Esophagus squamous epithelium (tissue), 5 donors: ENCODE measurements around the gene HIPK2. TPM values are rescaled to one million over a fixed set of nuclear protein-coding genes. Genes with fewer than 3 reads are reported as not detected.

Experiments
- DNase-seq: peaks from one replicate; lab custom pipeline; 2025; lab: John Stamatoyannopoulos, UW
- H3K27ac ChIP-seq, 4 donors: fragments of 200-600 bp; sonication (generic); one replicate each; pipeline ENCODE4 v1.5.1; 2016 to 2019; ENCODE audit warnings: mild to moderate bottlenecking in 1 of 4
- H3K27me3 ChIP-seq, 4 donors: fragments of 200-600 bp; sonication (generic); 1 replicate in 3 of 4; 2 replicates in 1 of 4; pipeline versions ENCODE4 v1.5.1 to v1.6.0; 2017 to 2021; ENCODE audit warnings: antibody characterized with exemption in 1 of 4
- H3K36me3 ChIP-seq, 3 donors: fragments of 200-600 bp; sonication (generic); one replicate each; pipeline ENCODE4 v1.5.1; 2016 to 2019
- H3K4me1 ChIP-seq, 3 donors: fragments of 200-600 bp; sonication (generic); one replicate each; pipeline ENCODE4 v1.5.1; 2017 to 2019
- H3K4me3 ChIP-seq, 4 donors: fragments of 200-600 bp; sonication (generic); 1 replicate in 3 of 4; 2 replicates in 1 of 4; pipeline ENCODE4 v1.5.1; 2016 to 2019; ENCODE audit warnings: mild to moderate bottlenecking in 2 of 4, moderate library complexity in 1 of 4
- H3K9me3 ChIP-seq, 3 donors: fragments of 200-600 bp; sonication (generic); one replicate each; pipeline ENCODE4 v1.5.1; 2016 to 2019
- POLR2A ChIP-seq, 4 donors: fragments of 450-650 bp; IDR thresholded peaks; one replicate each; pipeline ENCODE4 v1.6.1; 2017; ENCODE audit warnings: antibody characterized with exemption in 4 of 4, mild to moderate bottlenecking in 4 of 4, moderate library complexity in 3 of 4
- WGBS, 2 donors: methylation state at CpG; one replicate each; pipeline ENCODE4 v1.1.5; 2018; 5-methylcytosine and 5-hydroxymethylcytosine counted together
- intact Hi-C: fragments of 100-400 bp; cut with DNase I; formaldehyde crosslinking; loops from one replicate; pipeline ENCODE4 v1.15.0; 2022
- total RNA-seq, 4 donors: library from RNA; depleted of rRNA; stranded (reverse); fragments of >200 nt; gene quantifications; one replicate each; pipeline ENCODE4 v1.1.0, GENCODE V29; 2016
- TF ChIP-seq, protein P1 (sequence below), 6 experiments: fragments of 450-650 bp in 4 of 6; fragments of 200-600 bp in 2 of 6; sonication (generic) in 2 of 6; IDR thresholded peaks; one replicate each; pipeline ENCODE4 v1.5.1; 2016 to 2019; ENCODE audit warnings: antibody characterized with exemption in 6 of 6, mild to moderate bottlenecking in 4 of 6, moderate library complexity in 4 of 6
- donor health status: DM: yes; HTN: yes; CAD: no.

The HIPK2 gene
- total RNA-seq, 4 donors from 2014 or later, result 17.8 to 37.9 (median 29.3) TPM

DNA sequence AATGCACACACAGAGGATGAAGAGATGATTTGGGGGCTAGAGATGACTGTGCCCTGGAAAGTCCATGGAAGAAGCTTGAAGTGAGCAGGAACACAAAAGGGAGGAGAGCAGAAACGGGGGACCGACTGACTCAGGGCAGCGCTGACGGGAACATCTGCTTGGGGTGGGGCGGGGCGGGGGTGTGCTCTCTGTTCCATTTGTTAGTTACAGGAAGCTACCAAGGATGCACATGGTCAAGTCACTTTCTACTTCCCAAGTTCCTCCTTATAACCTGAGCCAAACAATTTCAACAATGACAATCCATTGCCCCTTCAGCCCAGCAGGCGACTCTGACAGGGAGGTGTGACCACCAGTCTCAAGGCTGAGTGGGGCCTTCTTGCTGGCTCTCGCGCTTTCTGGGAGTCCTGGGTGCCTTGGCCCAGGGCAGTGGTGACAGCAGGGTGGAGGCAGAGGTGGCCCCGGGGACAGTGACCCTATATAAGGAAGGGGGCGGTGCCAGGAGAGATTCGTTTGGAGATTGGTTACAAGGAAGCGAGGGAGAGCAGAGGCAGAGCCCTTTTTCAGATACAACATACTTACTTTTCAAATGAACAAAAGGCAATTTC lies 214.7 kb downstream of the HIPK2 start:
- TF ChIP-seq, protein P1, sequence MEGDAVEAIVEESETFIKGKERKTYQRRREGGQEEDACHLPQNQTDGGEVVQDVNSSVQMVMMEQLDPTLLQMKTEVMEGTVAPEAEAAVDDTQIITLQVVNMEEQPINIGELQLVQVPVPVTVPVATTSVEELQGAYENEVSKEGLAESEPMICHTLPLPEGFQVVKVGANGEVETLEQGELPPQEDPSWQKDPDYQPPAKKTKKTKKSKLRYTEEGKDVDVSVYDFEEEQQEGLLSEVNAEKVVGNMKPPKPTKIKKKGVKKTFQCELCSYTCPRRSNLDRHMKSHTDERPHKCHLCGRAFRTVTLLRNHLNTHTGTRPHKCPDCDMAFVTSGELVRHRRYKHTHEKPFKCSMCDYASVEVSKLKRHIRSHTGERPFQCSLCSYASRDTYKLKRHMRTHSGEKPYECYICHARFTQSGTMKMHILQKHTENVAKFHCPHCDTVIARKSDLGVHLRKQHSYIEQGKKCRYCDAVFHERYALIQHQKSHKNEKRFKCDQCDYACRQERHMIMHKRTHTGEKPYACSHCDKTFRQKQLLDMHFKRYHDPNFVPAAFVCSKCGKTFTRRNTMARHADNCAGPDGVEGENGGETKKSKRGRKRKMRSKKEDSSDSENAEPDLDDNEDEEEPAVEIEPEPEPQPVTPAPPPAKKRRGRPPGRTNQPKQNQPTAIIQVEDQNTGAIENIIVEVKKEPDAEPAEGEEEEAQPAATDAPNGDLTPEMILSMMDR (IDR thresholded peaks at IDR 0.05), result no peak
- no peak for TF ChIP-seq POLR2A (IDR thresholded peaks at IDR 0.05)
- H3K27ac ChIP-seq, result no peak overlapping the region
- H3K4me1 ChIP-seq, result no peaks in the 10 kb centered on the region
- intact Hi-C loops, result no loop called here
- H3K27me3 ChIP-seq, result no peaks in the 10 kb centered on the region
- H3K36me3 ChIP-seq, result peaks cover 0 to 34% (median 0%) of the 10 kb centered on the region in 3 donors
- no peaks in the 10 kb centered on the region for H3K9me3 ChIP-seq
- WGBS, 2 donors, result 76 to 79% methylated on average over 12 to 13 of the region's 13 CpGs
- DNase-seq, result no peak
- no peak overlapping the region for H3K4me3 ChIP-seq

DNA sequence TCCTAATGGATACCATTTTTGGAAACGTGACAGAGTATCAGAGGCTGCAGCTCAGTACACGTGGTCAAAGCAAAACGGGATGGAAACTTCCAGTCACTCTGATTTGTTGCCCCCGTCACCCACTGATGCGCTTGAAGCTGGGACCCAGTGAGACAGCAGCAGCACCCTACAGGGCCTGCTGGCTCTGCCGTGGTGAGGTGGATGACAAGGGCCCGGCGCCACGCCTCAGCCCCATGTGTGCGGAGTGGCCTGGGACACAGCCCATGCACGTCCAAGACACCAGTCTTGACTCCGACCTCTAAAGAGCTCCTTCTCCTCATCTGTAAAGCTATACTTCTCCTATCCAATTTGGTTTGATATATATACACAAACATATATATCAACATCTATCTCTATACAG lies 215.3 kb downstream of the HIPK2 start:
- Histone ChIP-seq H3K4me1 (no peaks in the 10 kb centered on the region), H3K4me3 (no peak overlapping the region), H3K27ac (no peak overlapping the region), H3K36me3 (peaks cover 0 to 29% (median 0%) of the 10 kb centered on the region in 3 donors), H3K27me3 (no peaks in the 10 kb centered on the region), H3K9me3 (no peaks in the 10 kb centered on the region)
- 87 to 94% methylated on average over 10 to 11 of the region's 12 CpGs for WGBS, 2 donors
- DNase-seq, result no peak
- intact Hi-C loops, result no loop called here
- TF ChIP-seq, protein P1 (IDR thresholded peaks at IDR 0.05), result no peak
- no peak for TF ChIP-seq POLR2A (IDR thresholded peaks at IDR 0.05)

DNA sequence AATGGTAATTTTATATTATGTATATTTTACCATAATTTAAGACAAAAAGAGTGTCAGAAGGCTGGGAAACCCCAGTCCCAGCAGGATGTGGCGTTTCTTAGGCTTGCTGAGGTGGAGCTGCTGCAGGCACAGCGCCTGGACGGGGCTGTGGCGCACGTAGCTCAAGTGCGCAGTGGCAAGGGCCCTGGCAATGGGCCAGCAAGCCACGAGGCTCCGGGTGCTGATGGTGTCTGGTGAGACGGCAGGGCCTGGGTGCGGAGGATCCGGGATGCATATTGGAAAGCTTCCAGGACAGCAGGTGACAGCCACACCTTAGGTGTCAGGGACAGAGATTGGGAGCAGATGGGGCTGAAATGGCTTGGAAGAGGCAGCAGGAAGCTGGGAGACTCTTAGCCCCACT lies 217.1 kb downstream of the HIPK2 start:
- intact Hi-C loops, result no loop called here
- TF ChIP-seq, protein P1 (IDR thresholded peaks at IDR 0.05), result no peak
- TF ChIP-seq POLR2A (IDR thresholded peaks at IDR 0.05), result no peak
- 94 to 96% methylated on average over 11 of the region's 11 CpGs for WGBS, 2 donors

DNA sequence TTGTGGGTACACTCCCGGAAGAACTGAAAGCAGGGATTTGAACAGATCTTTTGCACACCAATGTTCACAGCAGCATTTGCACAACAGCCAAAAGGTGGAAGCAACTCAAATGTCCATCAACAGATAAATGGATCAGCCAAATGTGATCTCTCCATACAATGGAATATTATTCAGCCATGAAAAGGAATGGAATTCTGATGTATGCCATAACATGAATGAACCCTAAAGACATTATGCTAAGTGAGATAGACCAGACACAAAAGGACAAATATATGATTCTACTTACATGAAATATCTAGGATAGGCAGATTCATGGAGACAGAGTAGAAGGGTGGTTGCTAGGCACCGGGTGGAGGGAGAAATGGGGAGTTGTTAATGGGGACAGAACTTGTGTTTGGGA lies 217.6 kb downstream of the HIPK2 start:
- no peak for DNase-seq
- Histone ChIP-seq H3K9me3 (no peaks in the 10 kb centered on the region), H3K4me3 (no peak overlapping the region), H3K27me3 (no peaks in the 10 kb centered on the region), H3K36me3 (peaks cover 0 to 14% (median 0%) of the 10 kb centered on the region in 3 donors), H3K4me1 (no peaks in the 10 kb centered on the region), H3K27ac (no peak overlapping the region)
- intact Hi-C loops, result no loop called here
- WGBS, 2 donors, result 88 to 93% methylated on average over 2 of the region's 2 CpGs
- TF ChIP-seq, protein P1 (IDR thresholded peaks at IDR 0.05), result no peak
- TF ChIP-seq POLR2A (IDR thresholded peaks at IDR 0.05), result no peak

More for the DNA sequence above, 217.1 kb downstream of the HIPK2 start:
- Histone ChIP-seq H3K4me1 (no peaks in the 10 kb centered on the region), H3K27me3 (no peaks in the 10 kb centered on the region), H3K27ac (no peak overlapping the region), H3K36me3 (peaks cover 0 to 14% (median 0%) of the 10 kb centered on the region in 3 donors), H3K9me3 (no peaks in the 10 kb centered on the region), H3K4me3 (no peak overlapping the region)
- DNase-seq, result no peak

DNA sequence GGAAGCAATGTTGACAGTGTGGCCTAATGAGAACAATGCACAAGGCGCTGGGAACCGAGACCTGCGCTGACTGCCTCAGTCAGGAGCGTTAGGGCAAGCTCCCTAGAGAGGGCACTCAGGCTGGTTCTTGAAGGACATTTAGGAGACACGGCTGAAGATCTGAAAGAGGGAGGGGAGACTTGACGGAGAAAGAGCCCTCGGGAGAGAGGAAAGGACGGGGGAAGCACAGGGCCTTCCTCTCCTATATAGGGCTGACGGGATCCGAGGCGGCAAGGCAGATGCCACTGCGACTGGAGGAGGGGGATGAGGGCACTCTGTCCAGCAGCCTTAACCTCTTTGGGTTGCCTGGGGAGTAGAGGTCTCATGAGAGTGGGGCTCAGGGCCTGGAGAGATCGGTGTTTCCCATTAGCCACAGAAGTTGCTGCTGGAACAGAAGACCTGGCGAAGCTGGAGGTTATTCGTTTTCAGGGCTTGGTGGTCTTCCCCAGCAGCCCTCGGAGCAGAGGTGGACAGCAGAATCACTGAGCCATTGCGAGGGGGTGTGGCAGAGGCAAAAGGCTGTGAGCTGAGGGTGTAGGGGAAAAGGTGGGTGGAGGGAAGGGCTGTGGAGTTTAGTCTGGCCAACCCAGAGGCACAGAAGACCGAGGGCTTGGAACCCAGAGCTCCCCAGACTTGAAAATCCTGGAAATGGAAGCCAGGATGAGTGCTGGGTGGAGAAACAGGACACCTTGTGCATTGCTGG lies 218.3 kb downstream of the HIPK2 start:
- H3K27ac ChIP-seq, result no peak overlapping the region
- H3K4me3 ChIP-seq, result no peak overlapping the region
- H3K9me3 ChIP-seq, result no peaks in the 10 kb centered on the region
- 77 to 80% methylated on average over 18 of the region's 18 CpGs for WGBS, 2 donors
- H3K36me3 ChIP-seq, result peaks cover 0 to 14% (median 0%) of the 10 kb centered on the region in 3 donors
- intact Hi-C loops, result no loop called here
- H3K27me3 ChIP-seq, result no peaks in the 10 kb centered on the region
- no peaks in the 10 kb centered on the region for H3K4me1 ChIP-seq
- TF ChIP-seq, protein P1 (IDR thresholded peaks at IDR 0.05), result no peak
- no peak for TF ChIP-seq POLR2A (IDR thresholded peaks at IDR 0.05)
- DNase-seq, result no peak
